Breast epithelium (tissue), 4 donors: ENCODE results near the gene POU2F3. TPM values are rescaled to one million over a fixed set of nuclear protein-coding genes. Genes with fewer than 3 reads are reported as not detected.

Experiments
- DNase-seq, 2 donors: peaks; one replicate each; pipeline ENCODE4 v3.0.0-alpha.2; 2019; ENCODE audit warnings: low spot score in 2 of 2
- H3K27ac ChIP-seq, 2 donors: fragments of 200-600 bp; sonication (generic) in 1 of 2; one replicate each; pipeline ENCODE4 v1.5.1; 2016 to 2019; ENCODE audit warnings: mild to moderate bottlenecking in 1 of 2
- H3K27me3 ChIP-seq, 2 donors: fragments of 200-600 bp; sonication (generic) in 1 of 2; one replicate each; pipeline versions ENCODE4 v1.5.1 to v1.6.0; 2017 to 2019; ENCODE audit warnings: control low read depth in 1 of 2, mild to moderate bottlenecking in 1 of 2
- H3K36me3 ChIP-seq: fragments of 200-600 bp; one replicate; pipeline ENCODE4 v1.5.1; 2019
- H3K4me1 ChIP-seq, 2 donors: fragments of 200-600 bp; sonication (generic); one replicate each; pipeline ENCODE4 v1.5.1; 2016 to 2019; ENCODE audit warnings: control low read depth in 1 of 2
- H3K4me3 ChIP-seq, 3 donors: fragments of 200-600 bp; sonication (generic); 1 replicate in 2 of 3; 2 replicates in 1 of 3; pipeline ENCODE4 v1.5.1; 2016 to 2019; ENCODE audit warnings: mild to moderate bottlenecking in 3 of 3, moderate library complexity in 2 of 3
- H3K9me3 ChIP-seq, 2 donors: fragments of 200-600 bp; sonication (generic) in 1 of 2; one replicate each; pipeline ENCODE4 v1.5.1; 2016 to 2019; ENCODE audit warnings: control low read depth in 1 of 2
- CTCF ChIP-seq, 3 donors: fragments of 450-650 bp; IDR thresholded peaks; one replicate each; pipeline ENCODE4 v1.5.1; 2016 to 2017; ENCODE audit warnings: antibody characterized with exemption in 3 of 3, mild to moderate bottlenecking in 3 of 3, moderate library complexity in 3 of 3
- POLR2A ChIP-seq: fragments of 450-650 bp; IDR thresholded peaks from one replicate; pipeline ENCODE4 v1.6.1; 2016; ENCODE audit warnings: antibody characterized with exemption, mild to moderate bottlenecking, moderate library complexity
- POLR2AphosphoS5 ChIP-seq, 3 donors: sonication (generic); formaldehyde crosslinking; IDR thresholded peaks; one replicate each; pipeline ENCODE4 v1.6.1; 2017; ENCODE audit warnings: antibody characterized with exemption in 3 of 3
- intact Hi-C: fragments of 100-400 bp; cut with DNase I; formaldehyde crosslinking; loops from one replicate; pipeline ENCODE4 v1.15.1; 2023; ENCODE audit warnings: low total_unique reads
- total RNA-seq, 3 donors: library from RNA; depleted of rRNA; stranded (reverse); fragments of >200 nt; gene quantifications; one replicate each; pipeline ENCODE4 v1.1.0, GENCODE V29; 2016

The POU2F3 gene
- total RNA-seq, 3 donors from 2014 or later = 3.9 to 7.0 TPM; not detected in 1

- H3K27ac ChIP-seq = peak overlapping the region; percentile 71 to 90
- no peaks in the 10 kb centered on the region for H3K9me3 ChIP-seq
- H3K4me1 ChIP-seq = no peaks in the 10 kb centered on the region
- intact Hi-C loops = no loop called here
- no peak for DNase-seq
- H3K4me3 ChIP-seq = no peak overlapping the region
- TF ChIP-seq POLR2A (no peak), CTCF (IDR thresholded peaks at IDR 0.05) (no peak), POLR2AphosphoS5 (IDR thresholded peaks at IDR 0.05) (no peak)
- H3K27me3 ChIP-seq = no peaks in the 10 kb centered on the region
- H3K36me3 ChIP-seq = no peaks in the 10 kb centered on the region
Observed at GRCh38 chr11:120226714-120227113, 13.2 kb upstream of the POU2F3 start.

- Histone ChIP-seq H3K4me3 (no peak overlapping the region), H3K36me3 (no peaks in the 10 kb centered on the region), H3K9me3 (no peaks in the 10 kb centered on the region), H3K27ac (peak overlapping the region; percentile 71 to 90), H3K27me3 (no peaks in the 10 kb centered on the region), H3K4me1 (no peaks in the 10 kb centered on the region)
- DNase-seq = no peak
- TF ChIP-seq CTCF (IDR thresholded peaks at IDR 0.05) = no peak
- TF ChIP-seq POLR2A = no peak
- TF ChIP-seq POLR2AphosphoS5 (IDR thresholded peaks at IDR 0.05) = no peak
- intact Hi-C loops = no loop called here
Observed at GRCh38 chr11:120227228-120227852, 12.6 kb upstream of the POU2F3 start.

GRCh38 chr11:120228794-120229384, 11.1 kb upstream of the POU2F3 start:
- peak overlapping the region; percentile 25 to 75 for H3K27ac ChIP-seq
- no peaks in the 10 kb centered on the region for H3K9me3 ChIP-seq
- no peak for TF ChIP-seq CTCF (IDR thresholded peaks at IDR 0.05)
- TF ChIP-seq POLR2A = no peak
- no peak for TF ChIP-seq POLR2AphosphoS5 (IDR thresholded peaks at IDR 0.05)
- H3K27me3 ChIP-seq = no peaks in the 10 kb centered on the region
- H3K36me3 ChIP-seq = no peaks in the 10 kb centered on the region
- no peak overlapping the region for H3K4me3 ChIP-seq
- H3K4me1 ChIP-seq = no peaks in the 10 kb centered on the region
- DNase-seq = no peak
- intact Hi-C loops = no loop called here

- Histone ChIP-seq H3K27ac (peak overlapping the region; percentile 25 to 75), H3K36me3 (no peaks in the 10 kb centered on the region), H3K27me3 (no peaks in the 10 kb centered on the region), H3K4me3 (no peak overlapping the region), H3K9me3 (no peaks in the 10 kb centered on the region), H3K4me1 (no peaks in the 10 kb centered on the region)
- DNase-seq = no peak
- TF ChIP-seq CTCF (IDR thresholded peaks at IDR 0.05) = peak; percentile 35 to 85 (median 77)
- no peak for TF ChIP-seq POLR2A
- no peak for TF ChIP-seq POLR2AphosphoS5 (IDR thresholded peaks at IDR 0.05)
- intact Hi-C loops = no loop called here
Observed at GRCh38 chr11:120229451-120230424, 10.2 kb upstream of the POU2F3 start.
